Lower leg skin (tissue), 4 donors: Measurements from ENCODE around the gene ADAMTS9. TPM values are rescaled to one million over a fixed set of nuclear protein-coding genes. Genes with fewer than 3 reads are reported as not detected.

Source experiments
- DNase-seq, 2 donors: peaks; one replicate each; pipeline ENCODE4 v3.0.0-alpha.2; 2019; ENCODE audit warnings: low spot score in 2 of 2
- H3K4me3 ChIP-seq: fragments of 200-600 bp; sonication (generic); 2 replicates; pipeline ENCODE4 v1.5.1; 2017; ENCODE audit warnings: mild to moderate bottlenecking, low read depth; ENCODE audit not compliant: poor library complexity, severe bottlenecking
- CTCF ChIP-seq, 3 donors: fragments of 450-650 bp; IDR thresholded peaks; one replicate each; pipeline ENCODE4 v1.5.1; 2016; ENCODE audit warnings: antibody characterized with exemption in 3 of 3, mild to moderate bottlenecking in 3 of 3, moderate library complexity in 2 of 3
- POLR2A ChIP-seq, 2 donors: fragments of 450-650 bp; IDR thresholded peaks; one replicate each; pipeline ENCODE4 v1.6.1; 2016 to 2017; ENCODE audit warnings: antibody characterized with exemption in 2 of 2, mild to moderate bottlenecking in 1 of 2, moderate library complexity in 1 of 2
- WGBS, 2 donors: methylation state at CpG; one replicate each; pipeline ENCODE4 v1.1.5; 2018; 5-methylcytosine and 5-hydroxymethylcytosine counted together
- intact Hi-C: fragments of 100-400 bp; cut with DNase I; formaldehyde crosslinking; loops from one replicate; pipeline ENCODE4 v1.15.0; 2023; ENCODE audit warnings: low total_unique reads
- total RNA-seq, 4 donors: library from RNA; depleted of rRNA; stranded (reverse); fragments of >200 nt; gene quantifications; one replicate each; pipeline ENCODE4 v1.1.0, GENCODE V29; 2016

ADAMTS9 gene
- total RNA-seq, 4 donors from 2014 or later, result 2.2 to 15.9 (median 8.2) TPM

- no peak for DNase-seq
- TF ChIP-seq CTCF (IDR thresholded peaks at IDR 0.05), result no peak
- TF ChIP-seq POLR2A (IDR thresholded peaks at IDR 0.05), result no peak
- WGBS, 2 donors, result 73 to 75% methylated on average over 13 of the region's 13 CpGs
- H3K4me3 ChIP-seq, result no peak overlapping the region
- intact Hi-C loops, result no loop called here
Observed at GRCh38 chr3:64667887-64668581, 19.8 kb downstream of the ADAMTS9 start.

GRCh38 chr3:64667138-64667537 is 20.7 kb downstream of the ADAMTS9 start:
- DNase-seq, result no peak
- 78 to 80% methylated on average over 6 of the region's 6 CpGs for WGBS, 2 donors
- no peak overlapping the region for H3K4me3 ChIP-seq
- TF ChIP-seq POLR2A (IDR thresholded peaks at IDR 0.05) (no peak), CTCF (IDR thresholded peaks at IDR 0.05) (no peak)
- intact Hi-C loops, result no loop called here

- intact Hi-C loops, result no loop called here
- 62 to 66% methylated on average over 4 of the region's 4 CpGs for WGBS, 2 donors
- no peak for DNase-seq
Observed at GRCh38 chr3:64666171-64666588, 21.6 kb downstream of the ADAMTS9 start.

GRCh38 chr3:64664397-64664796 is 23.4 kb downstream of the ADAMTS9 start:
- DNase-seq, result no peak
- 95 to 97% methylated on average over 3 of the region's 3 CpGs for WGBS, 2 donors
- intact Hi-C loops, result no loop called here
- TF ChIP-seq CTCF (IDR thresholded peaks at IDR 0.05) (no peak), POLR2A (IDR thresholded peaks at IDR 0.05) (no peak)
- no peak overlapping the region for H3K4me3 ChIP-seq

More at GRCh38 chr3:64666171-64666588, 21.6 kb downstream of the ADAMTS9 start:
- TF ChIP-seq CTCF (IDR thresholded peaks at IDR 0.05) (no peak), POLR2A (IDR thresholded peaks at IDR 0.05) (no peak)
- no peak overlapping the region for H3K4me3 ChIP-seq

GRCh38 chr3:64659617-64659978 is 28.2 kb downstream of the ADAMTS9 start:
- H3K4me3 ChIP-seq, result no peak overlapping the region
- TF ChIP-seq CTCF (IDR thresholded peaks at IDR 0.05) (no peak), POLR2A (IDR thresholded peaks at IDR 0.05) (no peak)
- intact Hi-C loops, result no loop called here
- no peak for DNase-seq
- 84 to 86% methylated on average over 2 of the region's 2 CpGs for WGBS, 2 donors

GRCh38 chr3:64658001-64658400 is 29.8 kb downstream of the ADAMTS9 start:
- TF ChIP-seq POLR2A (IDR thresholded peaks at IDR 0.05), result no peak
- intact Hi-C loops, result no loop called here
- no peak overlapping the region for H3K4me3 ChIP-seq
- DNase-seq, result no peak
- WGBS, 2 donors, result 91 to 93% methylated on average over 4 of the region's 4 CpGs
